IPS-11a (cell line): Measurements from ENCODE around the gene PLB1.

Experiments
- H3K4me3 ChIP-seq: one replicate; pipeline ENCODE4 v1.5.1; 2013; ENCODE audit warnings: low read depth, low read length, control low read depth

Gene PLB1

GRCh38 chr2:28637066-28638047 is 141.5 kb downstream of the PLB1 start:
- H3K4me3 ChIP-seq = no peak overlapping the region

- no peak overlapping the region for H3K4me3 ChIP-seq
Measured at GRCh38 chr2:28638102-28638501, 142.2 kb downstream of the PLB1 start.

GRCh38 chr2:28639092-28639691 is 143.3 kb downstream of the PLB1 start:
- H3K4me3 ChIP-seq = no peak overlapping the region

- no peak overlapping the region for H3K4me3 ChIP-seq
Measured at GRCh38 chr2:28639836-28640235, 144.0 kb downstream of the PLB1 start.

GRCh38 chr2:28640260-28640907 is 144.5 kb downstream of the PLB1 start:
- H3K4me3 ChIP-seq = no peak overlapping the region

GRCh38 chr2:28640908-28641300 is 145.0 kb downstream of the PLB1 start:
- no peak overlapping the region for H3K4me3 ChIP-seq

- H3K4me3 ChIP-seq = no peak overlapping the region
Measured at GRCh38 chr2:28642796-28643195, 146.9 kb downstream of the PLB1 start.

- no peak overlapping the region for H3K4me3 ChIP-seq
Measured at GRCh38 chr2:28643327-28643726, 147.5 kb downstream of the PLB1 start.

GRCh38 chr2:28643911-28644334 is 148.1 kb downstream of the PLB1 start:
- H3K4me3 ChIP-seq = no peak overlapping the region

- no peak overlapping the region for H3K4me3 ChIP-seq
Measured at GRCh38 chr2:28644760-28645159, 148.9 kb downstream of the PLB1 start.

GRCh38 chr2:28645553-28645952 is 149.7 kb downstream of the PLB1 start:
- H3K4me3 ChIP-seq = no peak overlapping the region

GRCh38 chr2:28647682-28648081 is 151.8 kb downstream of the PLB1 start:
- H3K4me3 ChIP-seq = no peak overlapping the region

- H3K4me3 ChIP-seq = no peak overlapping the region
Measured at GRCh38 chr2:28648147-28648546, 152.3 kb downstream of the PLB1 start.

GRCh38 chr2:28648671-28649395 is 153.0 kb downstream of the PLB1 start:
- H3K4me3 ChIP-seq = no peak overlapping the region

- no peak overlapping the region for H3K4me3 ChIP-seq
Measured at GRCh38 chr2:28649481-28650265, 153.8 kb downstream of the PLB1 start.

GRCh38 chr2:28650266-28650584 is 154.4 kb downstream of the PLB1 start:
- H3K4me3 ChIP-seq = no peak overlapping the region

- H3K4me3 ChIP-seq = no peak overlapping the region
Measured at GRCh38 chr2:28652217-28652616, 156.4 kb downstream of the PLB1 start.

GRCh38 chr2:28653892-28654662 is 158.2 kb downstream of the PLB1 start:
- H3K4me3 ChIP-seq = no peak overlapping the region

GRCh38 chr2:28654663-28655320 is 158.9 kb downstream of the PLB1 start:
- H3K4me3 ChIP-seq = no peak overlapping the region
